H9 (cell line): ENCODE measurements around the gene ZNF44. TPM values are rescaled to one million over a fixed set of nuclear protein-coding genes. Genes with fewer than 3 reads are reported as not detected.

Experiments used
- DNase-seq: peaks from one replicate; pipeline ENCODE4 v3.0.0-alpha.2; 2017
- H2AFZ ChIP-seq: one replicate; pipeline ENCODE4 v1.6.1; 2013; ENCODE audit warnings: mild to moderate bottlenecking, low read length, control low read depth, moderate library complexity
- H2AK5ac ChIP-seq: 2 replicates; pipeline ENCODE4 v1.6.1; 2013; ENCODE audit warnings: low read length, control low read depth, mixed read lengths; ENCODE audit not compliant: insufficient read length
- H2BK120ac ChIP-seq: one replicate; pipeline ENCODE4 v1.6.1; 2013; ENCODE audit warnings: low read depth, mild to moderate bottlenecking, low read length, control low read depth, inconsistent platforms; ENCODE audit not compliant: poor library complexity, severe bottlenecking
- H2BK12ac ChIP-seq: 2 replicates; pipeline ENCODE4 v1.6.1; 2013; ENCODE audit warnings: low read length, control low read depth, mixed read lengths, low read depth; ENCODE audit not compliant: insufficient read length
- H2BK15ac ChIP-seq: 2 replicates; pipeline ENCODE4 v1.6.1; 2013; ENCODE audit warnings: low read depth, low read length, control low read depth
- H2BK20ac ChIP-seq: one replicate; pipeline ENCODE4 v1.6.1; 2013; ENCODE audit warnings: low read depth, mild to moderate bottlenecking, low read length, control low read depth, inconsistent platforms; ENCODE audit not compliant: poor library complexity, severe bottlenecking
- H2BK5ac ChIP-seq: 2 replicates; pipeline ENCODE4 v1.6.1; 2013; ENCODE audit warnings: low read length, control low read depth, mixed read lengths; ENCODE audit not compliant: insufficient read length
- H3K14ac ChIP-seq: 2 replicates; pipeline ENCODE4 v1.6.1; 2013; ENCODE audit warnings: low read length, control low read depth; ENCODE audit not compliant: insufficient read depth
- H3K18ac ChIP-seq: 2 replicates; pipeline ENCODE4 v1.6.1; 2013; ENCODE audit warnings: low read depth, mild to moderate bottlenecking, mixed read lengths, low read length, control low read depth; ENCODE audit not compliant: insufficient read length
- H3K23ac ChIP-seq: 2 replicates; pipeline ENCODE4 v1.6.1; 2013; ENCODE audit warnings: low read length, control low read depth, mixed read lengths, low read depth; ENCODE audit not compliant: insufficient read length
- H3K23me2 ChIP-seq: 2 replicates; pipeline ENCODE4 v1.6.1; 2013; ENCODE audit warnings: low read depth, mild to moderate bottlenecking, mixed read lengths, low read length, control low read depth; ENCODE audit not compliant: insufficient read length, poor library complexity, severe bottlenecking
- H3K27ac ChIP-seq: 2 replicates; pipeline ENCODE4 v1.5.1; 2013; ENCODE audit warnings: low read length, control low read depth, mixed read lengths, low read depth; ENCODE audit not compliant: insufficient read length
- H3K27me3 ChIP-seq: 2 replicates; pipeline ENCODE4 v1.6.1; 2013; ENCODE audit warnings: low read length, control low read depth, inconsistent platforms; ENCODE audit not compliant: insufficient read depth
- H3K4ac ChIP-seq: 2 replicates; pipeline ENCODE4 v1.6.1; 2013; ENCODE audit warnings: low read depth, mild to moderate bottlenecking, control low read depth, inconsistent platforms, low read length, moderate library complexity
- H3K4me1 ChIP-seq: 2 replicates; pipeline ENCODE4 v1.6.1; 2013; ENCODE audit warnings: low read length, control low read depth, inconsistent platforms; ENCODE audit not compliant: insufficient read depth
- H3K4me2 ChIP-seq: 2 replicates; pipeline ENCODE4 v1.6.1; 2013; ENCODE audit warnings: low read length, control low read depth, mixed read lengths; ENCODE audit not compliant: insufficient read length, insufficient read depth
- H3K56ac ChIP-seq: 2 replicates; pipeline ENCODE4 v1.6.1; 2013; ENCODE audit warnings: low read depth, mild to moderate bottlenecking, mixed read lengths, low read length, control low read depth; ENCODE audit not compliant: insufficient read length
- H3K79me1 ChIP-seq: 2 replicates; pipeline ENCODE4 v1.6.1; 2013; ENCODE audit warnings: low read depth, mild to moderate bottlenecking, moderate library complexity, low read length, control low read depth, inconsistent platforms; ENCODE audit not compliant: insufficient read depth, poor library complexity, severe bottlenecking
- H3K79me2 ChIP-seq: 2 replicates; pipeline ENCODE4 v1.6.1; 2013; ENCODE audit warnings: low read length, control low read depth, inconsistent platforms; ENCODE audit not compliant: insufficient read depth
- H3K9ac ChIP-seq: 2 replicates; pipeline ENCODE4 v1.6.1; 2013; ENCODE audit warnings: low read length, control low read depth, mixed read lengths; ENCODE audit not compliant: insufficient read length; ENCODE audit errors: extremely low read depth
- H3K9me3 ChIP-seq: one replicate; pipeline ENCODE4 v1.6.1; 2013; ENCODE audit warnings: low read depth, low read length, inconsistent platforms; ENCODE audit not compliant: control insufficient read depth
- H3T11ph ChIP-seq: one replicate; pipeline ENCODE4 v1.6.1; 2013; ENCODE audit warnings: mild to moderate bottlenecking, low read length, control low read depth, inconsistent platforms
- H4K20me1 ChIP-seq: one replicate; pipeline ENCODE4 v1.6.1; 2013; ENCODE audit not compliant: control insufficient read depth, insufficient read length, insufficient read depth
- H4K5ac ChIP-seq: 2 replicates; pipeline ENCODE4 v1.6.1; 2013; ENCODE audit warnings: low read depth, mild to moderate bottlenecking, mixed read lengths, low read length, control low read depth; ENCODE audit not compliant: insufficient read length
- H4K8ac ChIP-seq: replicated peaks from 2 replicates; pipeline ENCODE4 v1.6.1; 2013; ENCODE audit warnings: low read length, control low read depth, mixed read lengths, low read depth; ENCODE audit not compliant: insufficient read length
- H4K91ac ChIP-seq: 2 replicates; pipeline ENCODE4 v1.6.1; 2013; ENCODE audit warnings: low read depth, mild to moderate bottlenecking, moderate library complexity, mixed read lengths, low read length, control low read depth; ENCODE audit not compliant: insufficient read length
- H3K27ac Mint-ChIP-seq, 3 experiments: 2 replicates in 2 of 3; 3 replicates in 1 of 3; pipeline ENCODE4 v1.8.0; 2020 to 2021; ENCODE audit warnings: mixed read lengths in 3 of 3, mild to moderate bottlenecking in 1 of 3, moderate library complexity in 1 of 3
- H3K27me3 Mint-ChIP-seq: 2 replicates; pipeline ENCODE4 v1.8.0; 2021; ENCODE audit warnings: low read depth, mild to moderate bottlenecking, moderate library complexity, mixed read lengths
- H3K36me3 Mint-ChIP-seq, 3 experiments: 2 replicates in 2 of 3; 3 replicates in 1 of 3; pipeline ENCODE4 v1.8.0; 2020 to 2021; ENCODE audit warnings: low read depth in 3 of 3, mixed read lengths in 3 of 3; ENCODE audit not compliant: insufficient read depth in 1 of 3
- H3K4me1 Mint-ChIP-seq, 2 experiments: 2 replicates each; pipeline ENCODE4 v1.8.0; 2020; ENCODE audit warnings: mixed read lengths in 2 of 2
- H3K4me3 Mint-ChIP-seq, 2 experiments: 2 replicates in 1 of 2; 3 replicates in 1 of 2; pipeline ENCODE4 v1.8.0; 2020 to 2021; ENCODE audit warnings: mild to moderate bottlenecking in 2 of 2, mixed read lengths in 2 of 2, moderate library complexity in 1 of 2
- H3K9me3 Mint-ChIP-seq, 2 experiments: 2 replicates in 1 of 2; 3 replicates in 1 of 2; pipeline ENCODE4 v1.8.0; 2020; ENCODE audit warnings: mild to moderate bottlenecking in 2 of 2, mixed read lengths in 2 of 2, moderate library complexity in 1 of 2
- WGBS: extraction: QIAGEN DNeasy Blood & Tissue Kit; methylation state at CpG from one replicate; pipeline ENCODE4 v1.1.7; 2013; ENCODE audit warnings: missing lambda C conversion rate, low lambda C conversion rate, mixed read lengths; ENCODE audit not compliant: insufficient read length; ENCODE audit errors: extremely low coverage; 5-methylcytosine and 5-hydroxymethylcytosine counted together
- total RNA-seq: library from RNA; stranded (reverse); gene quantifications from 2 replicates; pipeline ENCODE4 v1.2.1, GENCODE V29; 2021
- TF ChIP-seq, protein P1 (sequence below): fragments of 200-600 bp; sonication (generic); conservative IDR thresholded peaks from 3 replicates; pipeline ENCODE4 v1.8.0; 2021; ENCODE audit warnings: antibody characterized with exemption, mild to moderate bottlenecking

ZNF44 gene
- total RNA-seq, 1 experiment from 2014 or later, result 6.9 TPM

DNA sequence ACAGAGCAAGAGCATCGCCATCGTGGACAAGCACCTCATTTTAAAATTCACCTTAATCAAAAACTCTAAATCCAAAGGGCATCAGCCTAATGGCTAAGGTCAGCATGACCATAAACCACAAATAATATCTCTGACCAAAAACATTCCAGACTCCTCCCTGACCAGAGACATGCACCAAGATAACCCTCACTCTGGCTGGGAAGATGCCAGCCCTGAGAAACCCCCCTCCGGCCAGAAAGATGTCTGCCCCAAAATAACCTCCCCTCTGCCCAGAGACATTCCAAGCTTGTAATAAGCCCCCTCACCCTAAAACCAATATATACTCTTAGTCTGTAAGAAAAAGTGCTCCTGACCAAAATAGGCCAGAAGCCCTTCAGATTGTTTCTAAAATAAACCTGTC, 61.7 kb downstream of the ZNF44 start:
- H2BK120ac ChIP-seq, result no peak overlapping the region
- H3K56ac ChIP-seq, result no peak overlapping the region
- no peak overlapping the region for H3K18ac ChIP-seq
- H3K4me2 ChIP-seq, result no peak overlapping the region
- no peak overlapping the region for H4K8ac ChIP-seq
- DNase-seq, result no peak
- no peak overlapping the region for H3K23ac ChIP-seq
- Mint-ChIP-seq H3K4me3 (no peak overlapping the region), H3K27me3 (peaks cover 2% of the 10 kb centered on the region), H3K4me1 (peaks cover 2 to 19% of the 10 kb centered on the region in 2 experiments; a peak in 2 of 4 replicates), H3K27ac (no peak overlapping the region), H3K9me3 (peaks cover 77 to 83% of the 10 kb centered on the region in 2 experiments), H3K36me3 (peaks cover 21 to 44% (median 40%) of the 10 kb centered on the region in 3 experiments)
- no peak overlapping the region for H3K9ac ChIP-seq
- no peaks in the 10 kb centered on the region for H3K4me1 ChIP-seq
- no peak overlapping the region for H3K14ac ChIP-seq
- no peak overlapping the region for H2BK20ac ChIP-seq
- peaks cover 19% of the 10 kb centered on the region for H3K9me3 ChIP-seq
- no peak overlapping the region for H3K27ac ChIP-seq
- no peak overlapping the region for H4K91ac ChIP-seq
- TF ChIP-seq, protein P1, sequence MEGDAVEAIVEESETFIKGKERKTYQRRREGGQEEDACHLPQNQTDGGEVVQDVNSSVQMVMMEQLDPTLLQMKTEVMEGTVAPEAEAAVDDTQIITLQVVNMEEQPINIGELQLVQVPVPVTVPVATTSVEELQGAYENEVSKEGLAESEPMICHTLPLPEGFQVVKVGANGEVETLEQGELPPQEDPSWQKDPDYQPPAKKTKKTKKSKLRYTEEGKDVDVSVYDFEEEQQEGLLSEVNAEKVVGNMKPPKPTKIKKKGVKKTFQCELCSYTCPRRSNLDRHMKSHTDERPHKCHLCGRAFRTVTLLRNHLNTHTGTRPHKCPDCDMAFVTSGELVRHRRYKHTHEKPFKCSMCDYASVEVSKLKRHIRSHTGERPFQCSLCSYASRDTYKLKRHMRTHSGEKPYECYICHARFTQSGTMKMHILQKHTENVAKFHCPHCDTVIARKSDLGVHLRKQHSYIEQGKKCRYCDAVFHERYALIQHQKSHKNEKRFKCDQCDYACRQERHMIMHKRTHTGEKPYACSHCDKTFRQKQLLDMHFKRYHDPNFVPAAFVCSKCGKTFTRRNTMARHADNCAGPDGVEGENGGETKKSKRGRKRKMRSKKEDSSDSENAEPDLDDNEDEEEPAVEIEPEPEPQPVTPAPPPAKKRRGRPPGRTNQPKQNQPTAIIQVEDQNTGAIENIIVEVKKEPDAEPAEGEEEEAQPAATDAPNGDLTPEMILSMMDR, result no peak
- no peak overlapping the region for H2BK12ac ChIP-seq
- H2BK5ac ChIP-seq, result no peak overlapping the region
- no peak overlapping the region for H4K5ac ChIP-seq
- H3K23me2 ChIP-seq, result no peaks in the 10 kb centered on the region
- no peaks in the 10 kb centered on the region for H3K79me2 ChIP-seq
- no peaks in the 10 kb centered on the region for H4K20me1 ChIP-seq
- no peak overlapping the region for H2AFZ ChIP-seq
- no peaks in the 10 kb centered on the region for H3K27me3 ChIP-seq
- H2BK15ac ChIP-seq, result no peak overlapping the region
- no peak overlapping the region for H3T11ph ChIP-seq
- WGBS, result no CpG with 5 or more reads among the region's 3 CpGs
- H3K4ac ChIP-seq, result no peak overlapping the region
- no peak overlapping the region for H2AK5ac ChIP-seq
- H3K79me1 ChIP-seq, result no peaks in the 10 kb centered on the region
